H1 (cell line): Measurements from ENCODE around the gene PAQR4. TPM values are rescaled to one million over a fixed set of nuclear protein-coding genes. Genes with fewer than 3 reads are reported as not detected.

ENCODE experiments used
- BACH1 ChIP-seq: IDR thresholded peaks from 2 replicates; pipeline ENCODE4 v1.6.1; 2012; ENCODE audit warnings: low read length, improper control_type of control experiment
- CTBP2 ChIP-seq: IDR thresholded peaks from 2 replicates; pipeline ENCODE4 v1.7.0; 2011; ENCODE audit warnings: borderline replicate concordance, mild to moderate bottlenecking, moderate library complexity, mixed read lengths, low read length; ENCODE audit not compliant: insufficient read depth, insufficient read length
- EP300 ChIP-seq, 2 experiments: IDR thresholded peaks; 1 replicate in 1 of 2; 2 replicates in 1 of 2; pipeline ENCODE4 v1.6.1; 2011 to 2012; ENCODE audit warnings: low read depth in 2 of 2, low read length in 2 of 2, mild to moderate bottlenecking in 2 of 2, borderline replicate concordance in 1 of 2, inconsistent platforms in 1 of 2, moderate library complexity in 1 of 2
- SIX5 ChIP-seq: IDR thresholded peaks from 2 replicates; pipeline ENCODE4 v1.6.1; 2011; ENCODE audit warnings: mild to moderate bottlenecking, low read depth, low read length
- TCF12 ChIP-seq: IDR thresholded peaks from 2 replicates; pipeline ENCODE4 v1.6.1; 2011; ENCODE audit warnings: low read depth, mild to moderate bottlenecking, low read length
- ZNF274 ChIP-seq: IDR thresholded peaks from 2 replicates; pipeline ENCODE4 v1.7.0; 2012; ENCODE audit warnings: low read length, borderline replicate concordance; ENCODE audit errors: extremely low read depth
- polyA plus RNA-seq, 7 experiments: library from polyadenylated mRNA; depleted of rRNA in 3 of 7; stranded (reverse) in 5 of 7; unstranded in 2 of 7; fragments of >200 nt in 5 of 7; fragments of 200-250 nt in 2 of 7; gene quantifications; 1 replicate in 5 of 7; 2 replicates in 1 of 7; 4 replicates in 1 of 7; pipeline versions ENCODE4 v1.2.1 to v1.2.3, GENCODE V29; 2011 to 2013; ENCODE audit warnings: missing spikeins in 2 of 7, mixed read lengths in 2 of 7
- total RNA-seq: library from RNA; stranded (reverse); fragmentation: NEBNext Ultra II Directional; extraction: Animal tissue kit (Norgen Biotek cat#: 25700); gene quantifications from 2 replicates; pipeline ENCODE4 v1.2.1, GENCODE V29; 2021

The PAQR4 gene
- total and polyA plus RNA-seq, 2 of the 8 experiments (the other 6 are each of a cell fraction or from before 2014, with no cell fraction given), result 28.2 to 34.6 TPM

DNA sequence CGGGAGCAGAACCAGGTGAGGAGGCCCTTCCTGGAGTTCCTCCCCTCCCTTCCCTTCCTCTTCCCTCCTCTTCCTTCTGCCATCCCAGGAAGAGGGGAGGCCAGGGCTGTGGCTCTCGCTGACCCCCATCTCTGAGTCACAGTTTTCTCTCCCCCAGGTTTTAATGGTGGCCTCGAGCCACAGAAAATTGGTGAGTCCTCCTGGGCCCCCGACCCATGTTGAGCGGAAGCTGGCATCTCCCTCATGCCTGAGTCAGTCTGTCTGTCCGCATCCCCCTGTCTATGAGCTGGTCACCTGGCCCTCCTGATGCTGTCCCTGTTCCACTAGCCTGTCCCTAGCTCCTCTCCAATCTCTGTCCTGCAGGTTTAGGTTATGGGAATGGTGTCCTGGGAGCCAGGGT is 30.8 kb downstream of the PAQR4 start (continued):
- TF ChIP-seq BACH1, result no peak
- TF ChIP-seq ZNF274, result no peak
- no peak for TF ChIP-seq CTBP2
- TF ChIP-seq SIX5, result no peak
- no peak for TF ChIP-seq EP300 (IDR thresholded peaks at IDR 0.05; ENCODE audit: borderline replicate concordance in 1 of 2, low read depth in 2 of 2, low read length in 2 of 2)
- no peak for TF ChIP-seq TCF12
